ENCODE data around the gene GLIPR1L2.

DNA sequence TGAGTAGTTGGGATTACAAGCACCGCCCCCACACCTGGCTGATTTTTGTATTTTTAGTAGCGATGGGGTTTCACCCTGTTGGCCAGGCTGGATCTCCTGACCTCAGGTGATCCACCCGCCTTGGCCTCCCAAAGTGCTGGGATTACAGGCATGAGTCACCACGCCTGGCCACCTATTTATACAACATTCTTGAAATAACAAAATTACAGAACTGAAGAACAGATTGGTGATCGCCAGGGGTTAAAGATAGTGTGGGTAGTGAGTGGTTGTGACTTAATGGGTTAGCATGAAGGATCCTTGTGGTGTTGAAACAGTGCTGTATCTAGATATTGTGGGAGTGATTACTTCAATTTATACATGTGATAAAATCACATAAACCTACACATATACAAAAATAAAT is 49.0 kb upstream of the GLIPR1L2 start:
- TF ChIP-seq, protein P1, sequence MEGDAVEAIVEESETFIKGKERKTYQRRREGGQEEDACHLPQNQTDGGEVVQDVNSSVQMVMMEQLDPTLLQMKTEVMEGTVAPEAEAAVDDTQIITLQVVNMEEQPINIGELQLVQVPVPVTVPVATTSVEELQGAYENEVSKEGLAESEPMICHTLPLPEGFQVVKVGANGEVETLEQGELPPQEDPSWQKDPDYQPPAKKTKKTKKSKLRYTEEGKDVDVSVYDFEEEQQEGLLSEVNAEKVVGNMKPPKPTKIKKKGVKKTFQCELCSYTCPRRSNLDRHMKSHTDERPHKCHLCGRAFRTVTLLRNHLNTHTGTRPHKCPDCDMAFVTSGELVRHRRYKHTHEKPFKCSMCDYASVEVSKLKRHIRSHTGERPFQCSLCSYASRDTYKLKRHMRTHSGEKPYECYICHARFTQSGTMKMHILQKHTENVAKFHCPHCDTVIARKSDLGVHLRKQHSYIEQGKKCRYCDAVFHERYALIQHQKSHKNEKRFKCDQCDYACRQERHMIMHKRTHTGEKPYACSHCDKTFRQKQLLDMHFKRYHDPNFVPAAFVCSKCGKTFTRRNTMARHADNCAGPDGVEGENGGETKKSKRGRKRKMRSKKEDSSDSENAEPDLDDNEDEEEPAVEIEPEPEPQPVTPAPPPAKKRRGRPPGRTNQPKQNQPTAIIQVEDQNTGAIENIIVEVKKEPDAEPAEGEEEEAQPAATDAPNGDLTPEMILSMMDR (IDR thresholded peaks at IDR 0.05; ENCODE audit: low read length): no peak
- TF ChIP-seq EZH2phosphoT487 (IDR thresholded peaks at IDR 0.05; ENCODE audit: low read length): no peak

Measured in MM.1S (cell line).